HCT116 (cell line): ENCODE data around the gene METTL3. TPM values are rescaled to one million over a fixed set of nuclear protein-coding genes. Genes with fewer than 3 reads are reported as not detected.

Experiments used
- ATAC-seq: fragments of 200-7000 bp; cut with Tn5 transposase; 2 replicates; pipeline ENCODE4 v1.9.1; 2020; ENCODE audit warnings: mild to moderate bottlenecking, moderate library complexity
- BruUV-seq: library from RNA; stranded (reverse); fragments of 400-500 nt; replicated peaks from 2 replicates; lab custom pipeline; 2021; lab: Mats Ljungman, UMichigan
- CTCF ChIA-PET: fragments of 300-600 bp; sonication (Branson Sonifier 250); formaldehyde crosslinking; loops from one replicate; lab custom pipeline; 2021; ENCODE audit warnings: antibody characterized with exemption; lab: Charles Lee
- POLR2A ChIA-PET: fragments of 300-600, 350-600 bp; sonication (Branson Sonifier 250); formaldehyde crosslinking; loops from one replicate; lab custom pipeline; 2021; ENCODE audit warnings: antibody characterized with exemption; lab: Charles Lee
- RAD21 ChIA-PET, 2 experiments: fragments of 300-600 bp; sonication (Branson Sonifier 250); formaldehyde crosslinking; loops; one replicate each; lab custom pipeline; 2023; ENCODE audit warnings: low total read pairs in 2 of 2; ENCODE audit not compliant: uncharacterized antibody in 2 of 2, unreplicated experiment in 2 of 2, low non-redundant PET in 1 of 2; lab: Charles Lee
- DNase-seq: peaks from one replicate; pipeline ENCODE4 v3.0.0-alpha.2; 2010; ENCODE audit warnings: low read depth, low spot score
- H2AFZ ChIP-seq: fragments of 200-600 bp; shearing (Covaris generic), sonication (generic); 2 replicates; pipeline ENCODE4 v1.6.1; 2017; ENCODE audit warnings: low read depth, mixed run types, mixed read lengths, antibody characterized with exemption, low read length; ENCODE audit not compliant: poor library complexity, severe bottlenecking
- H3K27ac ChIP-seq: 2 replicates; pipeline ENCODE4 v1.5.1; 2012; ENCODE audit warnings: low read depth, low read length
- H3K27me3 ChIP-seq: fragments of 200-600 bp; sonication (generic); 2 replicates; pipeline ENCODE4 v1.6.1; 2016; ENCODE audit warnings: mixed run types, low read length, mixed read lengths; ENCODE audit not compliant: insufficient read depth
- H3K36me3 ChIP-seq, 2 experiments: fragments of 200-500 bp in 1 of 2; fragments of 200-600 bp in 1 of 2; sonication (Bioruptor generic) in 1 of 2; sonication (generic) in 1 of 2; 2 replicates each; pipeline versions ENCODE4 v1.5.1 to v1.6.1; 2014 to 2016; ENCODE audit warnings: low read length in 2 of 2, inconsistent platforms in 1 of 2, mixed read lengths in 1 of 2, mixed run types in 1 of 2; ENCODE audit not compliant: insufficient read depth in 2 of 2, control insufficient read depth in 1 of 2
- H3K4me1 ChIP-seq, 2 experiments: fragments of 200-600 bp in 1 of 2; sonication (generic) in 1 of 2; 2 replicates each; pipeline versions ENCODE4 v1.5.1 to v1.6.1; 2012 to 2017; ENCODE audit warnings: low read length in 2 of 2, inconsistent platforms in 1 of 2, mild to moderate bottlenecking in 1 of 2, mixed read lengths in 1 of 2, mixed run types in 1 of 2, moderate library complexity in 1 of 2; ENCODE audit not compliant: insufficient read depth in 2 of 2, control insufficient read depth in 1 of 2
- H3K4me2 ChIP-seq: fragments of 200-600 bp; sonication (generic); 2 replicates; pipeline ENCODE4 v1.6.1; 2017; ENCODE audit warnings: mixed run types, low read length, mixed read lengths
- H3K4me3 ChIP-seq, 2 experiments: fragments of 200-600 bp in 1 of 2; sonication (generic) in 1 of 2; replicated peaks in 1 of 2; 2 replicates each; pipeline ENCODE4 v1.5.1; 2011 to 2016; ENCODE audit warnings: low read length in 2 of 2, control low read depth in 1 of 2, low read depth in 1 of 2, mild to moderate bottlenecking in 1 of 2, mixed read lengths in 1 of 2, mixed run types in 1 of 2
- H3K79me2 ChIP-seq: fragments of 200-600 bp; sonication (generic); 2 replicates; pipeline ENCODE4 v1.6.1; 2017; ENCODE audit warnings: mild to moderate bottlenecking, mixed run types, low read length, moderate library complexity, mixed read lengths; ENCODE audit not compliant: insufficient read depth
- H3K9ac ChIP-seq: fragments of 200-600 bp; sonication (generic); 2 replicates; pipeline ENCODE4 v1.6.1; 2016; ENCODE audit warnings: low read length, mixed read lengths
- H3K9me2 ChIP-seq: fragments of 200-600 bp; sonication (generic), shearing (Covaris generic); 2 replicates; pipeline ENCODE4 v1.6.1; 2017; ENCODE audit warnings: mixed run types, mild to moderate bottlenecking, moderate library complexity; ENCODE audit not compliant: insufficient read depth
- H3K9me3 ChIP-seq, 2 experiments: fragments of 200-500 bp in 1 of 2; fragments of 200-600 bp in 1 of 2; sonication (Bioruptor generic) in 1 of 2; sonication (generic) in 1 of 2; 2 replicates each; pipeline ENCODE4 v1.6.1; 2014 to 2017; ENCODE audit warnings: low read length in 2 of 2, mixed read lengths in 2 of 2, inconsistent platforms in 1 of 2, low read depth in 1 of 2, mild to moderate bottlenecking in 1 of 2, mixed run types in 1 of 2, moderate library complexity in 1 of 2; ENCODE audit not compliant: control insufficient read depth in 1 of 2, insufficient read depth in 1 of 2
- H4K20me1 ChIP-seq: fragments of 200-600 bp; sonication (generic), shearing (Covaris generic); 2 replicates; pipeline ENCODE4 v1.6.1; 2017; ENCODE audit warnings: mixed run types, mild to moderate bottlenecking, moderate library complexity; ENCODE audit not compliant: insufficient read depth
- ATF3 ChIP-seq: IDR thresholded peaks from 2 replicates; pipeline ENCODE4 v1.6.1; 2012
- CBX3 ChIP-seq: IDR thresholded peaks from 2 replicates; pipeline ENCODE4 v1.6.1; 2012; ENCODE audit warnings: low read depth
- CEBPB ChIP-seq: IDR thresholded peaks from 2 replicates; pipeline ENCODE4 v1.6.1; 2012; ENCODE audit warnings: low read depth
- CTCF ChIP-seq, 3 experiments: fragments of 200-600 bp in 1 of 3; sonication (generic) in 1 of 3; IDR thresholded peaks in 2 of 3; conservative IDR thresholded peaks in 1 of 3; 2 replicates each; pipeline ENCODE4 v1.5.1; 2012 to 2017; ENCODE audit warnings: low read depth in 2 of 3, low read length in 2 of 3, antibody characterized with exemption in 1 of 3, borderline replicate concordance in 1 of 3, control low read depth in 1 of 3, mild to moderate bottlenecking in 1 of 3, mixed read lengths in 1 of 3, mixed run types in 1 of 3, moderate library complexity in 1 of 3; ENCODE audit not compliant: insufficient read depth in 1 of 3
- EGR1 ChIP-seq: IDR thresholded peaks from 2 replicates; pipeline ENCODE4 v1.6.1; 2012; ENCODE audit warnings: low read depth
- EZH2phosphoT487 ChIP-seq: fragments of 200-600 bp; IDR thresholded peaks from 2 replicates; pipeline ENCODE4 v1.6.1; 2018; ENCODE audit warnings: antibody characterized with exemption, borderline replicate concordance
- FOSL1 ChIP-seq: IDR thresholded peaks from 2 replicates; pipeline ENCODE4 v1.6.1; 2012; ENCODE audit warnings: low read depth
- MAX ChIP-seq: IDR thresholded peaks from 2 replicates; pipeline ENCODE4 v1.6.1; 2012
- RAD21 ChIP-seq: IDR thresholded peaks from 2 replicates; pipeline ENCODE4 v1.6.1; 2012; ENCODE audit warnings: low read depth, mild to moderate bottlenecking
- SP1 ChIP-seq: IDR thresholded peaks from 2 replicates; pipeline ENCODE4 v1.6.1; 2012; ENCODE audit warnings: low read depth
- SRF ChIP-seq: IDR thresholded peaks from 2 replicates; pipeline ENCODE4 v1.6.1; 2012; ENCODE audit warnings: low read depth
- ZBTB33 ChIP-seq: IDR thresholded peaks from 2 replicates; pipeline ENCODE4 v1.6.1; 2011; ENCODE audit warnings: mild to moderate bottlenecking, low read length, moderate library complexity; ENCODE audit not compliant: insufficient replicate concordance; ENCODE audit errors: extremely low read depth
- ZNF274 ChIP-seq: fragments of 200-500 bp; sonication (Bioruptor generic); IDR thresholded peaks from 2 replicates; pipeline ENCODE4 v1.6.1; 2014; ENCODE audit warnings: mild to moderate bottlenecking, low read depth, low read length, inconsistent platforms
- intact Hi-C: fragments of 100-400 bp; cut with micrococcal nuclease; formaldehyde crosslinking; loops from 2 replicates; pipeline ENCODE4 v1.10.0; 2022
- total RNA-seq: library from RNA; stranded (reverse); gene quantifications from one replicate; pipeline ENCODE4 v1.2.1, GENCODE V29; 2021; ENCODE audit not compliant: unreplicated experiment

Gene METTL3
- total RNA-seq, 1 experiment from 2014 or later, result 62.3 TPM

GRCh38 chr14:21539189-21539940 is 28.2 kb upstream of the METTL3 start:
- Histone ChIP-seq H3K4me1 (no peaks in the 10 kb centered on the region), H3K9ac (no peak overlapping the region), H3K9me3 (no peaks in the 10 kb centered on the region), H3K27ac (no peak overlapping the region), H3K36me3 (no peaks in the 10 kb centered on the region), H3K4me2 (no peak overlapping the region), H3K27me3 (peaks cover 24% of the 10 kb centered on the region; the same call in 1 of the 2 replicates), H2AFZ (no peak overlapping the region), H4K20me1 (no peaks in the 10 kb centered on the region), H3K9me2 (no peaks in the 10 kb centered on the region), H3K4me3 (no peak overlapping the region), H3K79me2 (no peaks in the 10 kb centered on the region)
- no peak for TF ChIP-seq MAX
- no peak for TF ChIP-seq SP1
- TF ChIP-seq CBX3, result no peak
- TF ChIP-seq ZBTB33, result no peak
- no peak for TF ChIP-seq SRF
- TF ChIP-seq EZH2phosphoT487, result no peak
- TF ChIP-seq CEBPB, result no peak
- ChIA-PET CTCF (no interaction called here), RAD21 (no interaction called here), POLR2A (no interaction called here)
- no TSS peak for BruUV-seq
- intact Hi-C loops, result no loop called here
- DNase-seq (no peak), ATAC-seq (no peak)

GRCh38 chr14:21537090-21537424 is 25.9 kb upstream of the METTL3 start:
- Histone ChIP-seq H3K9me3 (no peaks in the 10 kb centered on the region), H3K9ac (no peak overlapping the region), H3K27me3 (peaks cover 24% of the 10 kb centered on the region; the same call in 1 of the 2 replicates), H3K36me3 (no peaks in the 10 kb centered on the region), H3K4me1 (no peaks in the 10 kb centered on the region), H3K79me2 (no peaks in the 10 kb centered on the region), H3K4me3 (no peak overlapping the region), H3K27ac (no peak overlapping the region), H2AFZ (no peak overlapping the region), H3K4me2 (no peak overlapping the region), H3K9me2 (no peaks in the 10 kb centered on the region), H4K20me1 (no peaks in the 10 kb centered on the region)
- BruUV-seq, result no TSS peak
- RAD21 ChIA-PET, result no interaction called here
- DNase-seq (no peak), ATAC-seq (no peak)
- intact Hi-C loops, result no loop called here
- POLR2A ChIA-PET, result no interaction called here
- CTCF ChIA-PET, result no interaction called here
- TF ChIP-seq FOSL1, result no peak
- no peak for TF ChIP-seq CEBPB
- TF ChIP-seq ZBTB33, result no peak
- no peak for TF ChIP-seq CTCF (IDR thresholded peaks at IDR 0.05 in 2 of 3, conservative IDR thresholded peaks at IDR 0.05 in 1 of 3; ENCODE audit: borderline replicate concordance in 1 of 3, insufficient read depth in 1 of 3, low read depth in 2 of 3, low read length in 2 of 3)
- no peak for TF ChIP-seq ZNF274
- TF ChIP-seq RAD21, result no peak
- TF ChIP-seq ATF3, result no peak
- TF ChIP-seq SP1, result no peak
- TF ChIP-seq SRF, result no peak
- TF ChIP-seq EGR1, result no peak
